ENCODE data around the gene SSTR4.

DNA sequence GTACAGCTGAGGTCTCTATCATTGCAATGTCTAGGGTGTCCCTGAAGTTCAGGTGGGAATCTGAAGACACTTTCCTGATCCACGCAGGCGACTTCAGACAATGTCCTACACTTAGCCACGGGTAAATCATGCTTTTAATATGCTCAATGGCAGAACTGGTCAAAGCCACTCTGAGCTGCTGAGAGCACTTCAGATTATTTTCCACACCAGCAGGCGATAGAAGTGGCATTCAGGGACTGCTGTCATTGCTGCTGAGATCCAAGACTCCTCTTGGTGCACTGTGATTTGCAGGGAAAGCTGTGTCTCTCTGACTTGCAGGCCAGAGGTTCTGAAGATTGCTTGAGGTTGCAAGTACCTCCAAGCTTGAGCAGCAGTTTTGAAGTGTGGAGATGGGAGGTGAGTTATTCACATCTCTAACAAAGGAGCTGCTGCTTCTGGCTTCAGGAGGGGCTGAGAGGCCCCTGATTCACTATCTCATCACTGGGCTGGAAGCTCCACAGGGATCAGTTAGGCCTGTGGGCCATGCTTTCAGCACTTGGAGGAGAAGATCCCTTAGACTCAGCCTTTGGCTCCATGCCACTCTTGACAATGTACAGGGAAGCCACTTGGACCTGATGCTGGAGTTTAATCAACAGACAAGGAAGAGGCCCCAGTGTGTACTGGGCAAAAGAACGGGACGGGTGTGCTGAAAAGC, 2.9 kb upstream of the SSTR4 start:
- TF ChIP-seq, protein P1, sequence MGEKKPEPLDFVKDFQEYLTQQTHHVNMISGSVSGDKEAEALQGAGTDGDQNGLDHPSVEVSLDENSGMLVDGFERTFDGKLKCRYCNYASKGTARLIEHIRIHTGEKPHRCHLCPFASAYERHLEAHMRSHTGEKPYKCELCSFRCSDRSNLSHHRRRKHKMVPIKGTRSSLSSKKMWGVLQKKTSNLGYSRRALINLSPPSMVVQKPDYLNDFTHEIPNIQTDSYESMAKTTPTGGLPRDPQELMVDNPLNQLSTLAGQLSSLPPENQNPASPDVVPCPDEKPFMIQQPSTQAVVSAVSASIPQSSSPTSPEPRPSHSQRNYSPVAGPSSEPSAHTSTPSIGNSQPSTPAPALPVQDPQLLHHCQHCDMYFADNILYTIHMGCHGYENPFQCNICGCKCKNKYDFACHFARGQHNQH (CRISPR knock-in tag; IDR thresholded peaks at IDR 0.05) = no peak
- TF ChIP-seq, protein P2, sequence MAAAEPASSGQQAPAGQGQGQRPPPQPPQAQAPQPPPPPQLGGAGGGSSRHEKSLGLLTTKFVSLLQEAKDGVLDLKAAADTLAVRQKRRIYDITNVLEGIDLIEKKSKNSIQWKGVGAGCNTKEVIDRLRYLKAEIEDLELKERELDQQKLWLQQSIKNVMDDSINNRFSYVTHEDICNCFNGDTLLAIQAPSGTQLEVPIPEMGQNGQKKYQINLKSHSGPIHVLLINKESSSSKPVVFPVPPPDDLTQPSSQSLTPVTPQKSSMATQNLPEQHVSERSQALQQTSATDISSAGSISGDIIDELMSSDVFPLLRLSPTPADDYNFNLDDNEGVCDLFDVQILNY (CRISPR knock-in tag; conservative IDR thresholded peaks at IDR 0.05) = no peak

All from HepG2 (cell line).